A673 (cell line): ENCODE results near the gene PRKCA. TPM values are rescaled to one million over a fixed set of nuclear protein-coding genes. Genes with fewer than 3 reads are reported as not detected.

Experiments used
- BruUV-seq: library from RNA; stranded (reverse); fragments of 400-500 nt; replicated peaks from 2 replicates; lab custom pipeline; 2021; lab: Mats Ljungman, UMichigan
- CTCF ChIA-PET: fragments of 300-600 bp; sonication (Branson Sonifier 250); formaldehyde crosslinking; loops from one replicate; lab custom pipeline; 2022; ENCODE audit warnings: antibody characterized with exemption; lab: Charles Lee
- POLR2A ChIA-PET: fragments of 300-600 bp; sonication (Branson Sonifier 250); formaldehyde crosslinking; loops from one replicate; lab custom pipeline; 2022; ENCODE audit warnings: antibody characterized with exemption; ENCODE audit not compliant: low non-redundant PET; lab: Charles Lee
- DNase-seq: peaks from one replicate; pipeline ENCODE4 v3.0.0-alpha.2; 2015; ENCODE audit warnings: low spot score
- H3K27ac ChIP-seq: fragments of 200-600 bp; sonication (generic); 2 replicates; pipeline ENCODE4 v1.5.1; 2016; ENCODE audit warnings: mixed run types, low read depth, mild to moderate bottlenecking, mixed read lengths, antibody characterized with exemption, low read length; ENCODE audit not compliant: poor library complexity, severe bottlenecking
- H3K27me3 ChIP-seq: fragments of 200-600 bp; sonication (generic); replicated peaks from 2 replicates; pipeline ENCODE4 v1.6.1; 2017; ENCODE audit warnings: mixed run types, low read depth, mild to moderate bottlenecking, mixed read lengths, antibody characterized with exemption, low read length; ENCODE audit not compliant: insufficient read depth, poor library complexity
- H3K36me3 ChIP-seq: fragments of 200-600 bp; sonication (generic); 2 replicates; pipeline ENCODE4 v1.6.1; 2016; ENCODE audit warnings: mixed run types, mild to moderate bottlenecking, mixed read lengths, antibody characterized with exemption, low read length; ENCODE audit not compliant: insufficient read depth, poor library complexity, severe bottlenecking
- H3K4me1 ChIP-seq: fragments of 200-600 bp; sonication (generic); 2 replicates; pipeline ENCODE4 v1.6.1; 2017; ENCODE audit warnings: mixed run types, mild to moderate bottlenecking, mixed read lengths, antibody characterized with exemption, low read length; ENCODE audit not compliant: insufficient read depth, poor library complexity, severe bottlenecking
- H3K4me3 ChIP-seq: fragments of 200-600 bp; sonication (generic); 2 replicates; pipeline ENCODE4 v1.5.1; 2016; ENCODE audit warnings: low read depth, mixed run types, mild to moderate bottlenecking, mixed read lengths, low read length; ENCODE audit not compliant: poor library complexity, severe bottlenecking
- H3K9me3 ChIP-seq: fragments of 200-600 bp; sonication (generic); 2 replicates; pipeline ENCODE4 v1.6.1; 2016; ENCODE audit warnings: mixed run types, low read depth, mild to moderate bottlenecking, mixed read lengths, antibody characterized with exemption, low read length; ENCODE audit not compliant: poor library complexity, severe bottlenecking
- CTCF ChIP-seq: fragments of 300-800, 200-600 bp; sonication (generic); conservative IDR thresholded peaks from 2 replicates; pipeline ENCODE4 v1.5.1; 2017; ENCODE audit warnings: low read depth, mild to moderate bottlenecking, antibody characterized with exemption, low read length, moderate library complexity, mixed read lengths
- EZH2 ChIP-seq: fragments of 200-600 bp; sonication (generic); IDR thresholded peaks from 2 replicates; pipeline ENCODE4 v1.6.1; 2017; ENCODE audit warnings: borderline replicate concordance, low read depth, mild to moderate bottlenecking, mixed read lengths, antibody characterized with exemption, low read length; ENCODE audit not compliant: poor library complexity, severe bottlenecking
- intact Hi-C: fragments of 100-400 bp; cut with micrococcal nuclease; formaldehyde crosslinking; loops from one replicate; pipeline ENCODE4 v1.10.0; 2022; ENCODE audit not compliant: unreplicated experiment
- total RNA-seq: library from RNA; stranded (reverse); gene quantifications from 2 replicates; pipeline ENCODE4 v1.2.3, GENCODE V29; 2021

PRKCA gene
- total RNA-seq, 1 experiment from 2014 or later = 16.3 TPM

GRCh38 chr17:66690166-66690565 is 387.8 kb downstream of the PRKCA start:
- intact Hi-C loops = no loop called here
- no peak for DNase-seq
- no peak for TF ChIP-seq EZH2
- TF ChIP-seq CTCF = no peak
- H3K4me3 ChIP-seq = no peak overlapping the region
- no peak overlapping the region for H3K27ac ChIP-seq
- no peaks in the 10 kb centered on the region for H3K9me3 ChIP-seq
- H3K36me3 ChIP-seq = no peaks in the 10 kb centered on the region
- no peaks in the 10 kb centered on the region for H3K4me1 ChIP-seq
- ChIA-PET POLR2A (no interaction called here), CTCF (interaction anchor here (0.7 kb wide), 1 partner anchor 8 kb away, joined by 3 read pairs; no protein-coding TSS in a partner anchor)
- H3K27me3 ChIP-seq = no peaks in the 10 kb centered on the region
- BruUV-seq = no TSS peak

- TF ChIP-seq CTCF (no peak), EZH2 (no peak)
- ChIA-PET CTCF (no interaction called here), POLR2A (no interaction called here)
- H3K27me3 ChIP-seq = no peaks in the 10 kb centered on the region
- no peak overlapping the region for H3K4me3 ChIP-seq
- no TSS peak for BruUV-seq
- H3K9me3 ChIP-seq = no peaks in the 10 kb centered on the region
- H3K36me3 ChIP-seq = no peaks in the 10 kb centered on the region
- intact Hi-C loops = no loop called here
- DNase-seq = no peak
- H3K27ac ChIP-seq = no peak overlapping the region
- H3K4me1 ChIP-seq = no peaks in the 10 kb centered on the region
Measured at GRCh38 chr17:66691644-66692420, 389.4 kb downstream of the PRKCA start.

GRCh38 chr17:66692421-66692690 is 389.9 kb downstream of the PRKCA start:
- Histone ChIP-seq H3K27me3 (no peaks in the 10 kb centered on the region), H3K4me1 (no peaks in the 10 kb centered on the region), H3K4me3 (no peak overlapping the region), H3K36me3 (no peaks in the 10 kb centered on the region), H3K27ac (no peak overlapping the region), H3K9me3 (no peaks in the 10 kb centered on the region)
- DNase-seq = no peak
- CTCF ChIA-PET = no interaction called here
- intact Hi-C loops = no loop called here
- no TSS peak for BruUV-seq
- POLR2A ChIA-PET = no interaction called here
- no peak for TF ChIP-seq EZH2
- no peak for TF ChIP-seq CTCF
